Right ventricle myocardium superior (tissue), 1 donor: ENCODE results near the gene GOLGA8S. TPM values are rescaled to one million over a fixed set of nuclear protein-coding genes. Genes with fewer than 3 reads are reported as not detected.
A peak's percentile ranks its signal among the peaks of the same experiment; 100 is the strongest.
"Not testable (repeated sequence)": the region's sequence is repeated elsewhere in the genome, so short reads cannot be mapped to it uniquely, and the experiment has no call there.

ENCODE experiments used
- ATAC-seq: fragments of 200-7000 bp; cut with Tn5 transposase; one replicate; pipeline ENCODE4 v1.9.1; 2020; ENCODE audit warnings: mild to moderate bottlenecking; ENCODE audit not compliant: poor library complexity
- DNase-seq: peaks from one replicate; pipeline ENCODE4 v3.0.0-alpha.2; 2020
- intact Hi-C: fragments of 100-400 bp; cut with DNase I; formaldehyde crosslinking; loops from one replicate; pipeline ENCODE4 v1.11.2; 2022
- total RNA-seq: library from RNA; stranded (reverse); fragmentation: NEBNext Ultra II Directional; extraction: Animal tissue kit (Norgen Biotek cat#: 25700); gene quantifications from one replicate; pipeline ENCODE4 v1.2.1, GENCODE V29; 2021
- donor health status: DM: no; HTN: yes; CAD: no; lungs with severe emphysema.

GOLGA8S gene
- total RNA-seq, 1 donor from 2014 or later = 0.16 TPM

GRCh38 chr15:23395030-23395692 is 40.6 kb downstream of the GOLGA8S start:
- DNase-seq (no peak), ATAC-seq (no peak)
- intact Hi-C loops = no loop called here

DNA sequence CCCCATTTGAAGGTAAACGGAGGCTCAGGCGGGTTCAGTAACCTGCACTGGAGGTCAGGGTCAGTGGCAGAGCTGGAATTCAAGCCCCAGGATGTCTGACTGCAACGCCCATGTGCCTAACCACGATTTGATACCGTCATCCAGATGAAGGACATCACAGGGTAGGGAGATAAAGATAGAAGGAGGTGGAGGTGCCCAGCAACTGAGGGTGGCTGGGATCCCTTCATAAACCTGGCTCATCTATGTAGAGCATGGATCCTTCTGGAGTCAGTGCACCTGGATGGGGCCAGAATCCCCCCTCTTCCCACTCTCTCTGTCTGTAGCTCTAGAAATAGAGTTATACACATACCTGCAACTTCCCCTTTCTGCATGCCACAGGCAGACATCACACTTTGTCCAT is 41.3 kb downstream of the GOLGA8S start:
- DNase-seq (no peak), ATAC-seq (no peak)
- intact Hi-C loops = no loop called here

DNA sequence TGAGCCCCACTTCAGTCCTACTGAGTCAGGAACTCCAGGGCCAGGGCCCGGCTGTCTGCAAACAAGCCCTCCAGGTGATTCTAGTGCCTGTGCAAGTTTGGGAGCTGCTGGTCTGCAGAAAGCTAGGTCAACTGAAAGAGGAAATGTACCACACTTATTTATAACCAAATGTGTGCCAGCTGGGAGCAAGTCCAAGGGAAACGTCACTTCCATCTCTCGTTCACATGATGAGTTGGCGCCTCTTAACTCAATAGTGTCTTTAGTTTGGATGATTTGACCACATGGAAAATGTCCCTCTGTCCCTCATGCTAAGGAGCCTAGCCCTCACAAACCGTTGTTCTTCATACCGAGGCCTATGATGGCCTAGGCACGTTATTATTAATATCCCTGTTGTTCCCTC is 43.2 kb downstream of the GOLGA8S start:
- DNase-seq (peak; percentile 47), ATAC-seq (peak; percentile 55)
- intact Hi-C loops = no loop called here

DNA sequence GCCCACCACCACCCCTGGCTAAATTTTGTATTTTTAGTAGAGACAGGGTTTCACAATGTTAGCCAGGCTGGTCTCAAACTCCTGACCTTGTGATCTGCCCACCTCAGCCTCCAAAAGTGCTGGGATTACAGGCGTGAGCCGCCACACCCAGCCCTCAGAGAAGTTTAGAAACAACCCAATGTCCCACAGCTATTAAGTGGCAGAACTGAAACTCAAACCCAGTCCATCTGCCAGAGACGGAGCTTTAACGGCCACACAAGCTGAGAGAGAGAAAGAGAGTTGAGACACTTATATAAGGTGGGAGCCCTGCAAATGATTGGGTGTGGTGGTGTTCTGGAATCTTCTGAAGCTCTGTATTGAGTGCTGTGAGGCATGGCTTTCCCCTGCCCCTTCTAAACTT is 43.8 kb downstream of the GOLGA8S start:
- DNase-seq, ATAC-seq, intact Hi-C loops: not testable (repeated sequence)

DNA sequence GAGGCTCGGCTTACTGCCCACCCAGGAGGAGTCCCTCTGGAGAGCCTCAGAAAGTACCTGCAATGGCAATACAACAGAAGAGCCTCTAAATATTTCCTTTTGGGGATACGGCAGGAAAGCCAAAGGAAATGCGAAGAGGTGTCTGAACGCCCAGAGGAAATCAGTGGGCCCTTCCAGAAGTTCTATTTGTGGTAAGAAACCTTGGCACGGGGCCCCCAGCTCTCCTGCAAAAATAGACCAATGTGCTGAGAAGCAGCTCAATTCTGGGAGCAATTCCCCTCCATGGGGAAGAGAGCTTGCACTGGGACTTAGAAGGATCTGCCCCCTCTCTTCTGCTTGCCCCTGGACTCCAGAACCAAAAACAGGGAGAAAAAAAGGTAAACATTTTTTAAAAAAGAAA is 44.7 kb downstream of the GOLGA8S start:
- intact Hi-C loops = not testable (repeated sequence)
- DNase-seq = peak; percentile 73
- peak; percentile 40 for ATAC-seq

GRCh38 chr15:23401627-23402026 is 47.1 kb downstream of the GOLGA8S start:
- ATAC-seq (no peak), DNase-seq (no peak)
- intact Hi-C loops = no loop called here

GRCh38 chr15:23402140-23402539 is 47.6 kb downstream of the GOLGA8S start:
- ATAC-seq = no peak
- intact Hi-C loops = no loop called here
- no peak for DNase-seq

DNA sequence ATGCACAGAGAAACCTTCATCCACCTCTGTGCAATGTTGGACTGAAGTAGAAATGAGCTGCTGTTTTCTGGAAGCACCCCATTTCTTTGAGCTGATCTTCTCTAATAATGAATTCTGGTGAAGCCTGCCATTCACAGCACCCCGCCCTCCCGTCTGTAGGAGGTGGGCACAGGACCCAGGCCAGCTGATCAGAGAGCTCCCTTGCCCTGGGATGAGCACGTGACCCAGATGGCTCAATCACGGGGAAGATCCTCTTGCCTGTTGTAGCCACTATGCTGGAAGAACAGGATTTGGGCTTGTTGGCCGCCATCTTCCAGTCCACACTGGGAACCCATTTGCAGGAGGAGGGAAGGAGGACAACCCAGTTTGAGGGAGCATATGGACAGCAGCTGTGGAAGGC is 48.0 kb downstream of the GOLGA8S start:
- DNase-seq (no peak), ATAC-seq (no peak)
- intact Hi-C loops = no loop called here

GRCh38 chr15:23403550-23403949 is 49.0 kb downstream of the GOLGA8S start:
- DNase-seq (peak; percentile 58), ATAC-seq (peak; percentile 90)
- intact Hi-C loops = no loop called here

DNA sequence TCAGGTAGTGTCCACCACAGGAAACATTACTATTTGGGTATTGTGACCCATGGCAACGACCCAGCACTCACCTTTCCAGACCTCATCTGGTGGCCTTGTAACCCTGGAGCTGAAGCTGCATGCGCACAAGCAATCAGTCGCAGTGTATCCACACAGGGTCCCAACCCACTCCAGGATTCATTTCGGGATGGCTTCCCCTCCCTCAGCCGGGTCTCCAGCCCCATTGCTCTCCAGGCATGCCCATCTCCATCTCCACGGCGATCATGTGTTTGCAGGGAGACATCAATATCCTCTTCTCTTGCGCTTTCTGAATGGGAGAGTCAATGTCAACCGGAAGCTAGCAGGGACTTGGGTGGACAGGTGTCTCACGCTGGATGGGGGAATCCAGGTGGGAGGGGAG is 57.3 kb downstream of the GOLGA8S start:
- ATAC-seq (no peak), DNase-seq (no peak)
- intact Hi-C loops = no loop called here

DNA sequence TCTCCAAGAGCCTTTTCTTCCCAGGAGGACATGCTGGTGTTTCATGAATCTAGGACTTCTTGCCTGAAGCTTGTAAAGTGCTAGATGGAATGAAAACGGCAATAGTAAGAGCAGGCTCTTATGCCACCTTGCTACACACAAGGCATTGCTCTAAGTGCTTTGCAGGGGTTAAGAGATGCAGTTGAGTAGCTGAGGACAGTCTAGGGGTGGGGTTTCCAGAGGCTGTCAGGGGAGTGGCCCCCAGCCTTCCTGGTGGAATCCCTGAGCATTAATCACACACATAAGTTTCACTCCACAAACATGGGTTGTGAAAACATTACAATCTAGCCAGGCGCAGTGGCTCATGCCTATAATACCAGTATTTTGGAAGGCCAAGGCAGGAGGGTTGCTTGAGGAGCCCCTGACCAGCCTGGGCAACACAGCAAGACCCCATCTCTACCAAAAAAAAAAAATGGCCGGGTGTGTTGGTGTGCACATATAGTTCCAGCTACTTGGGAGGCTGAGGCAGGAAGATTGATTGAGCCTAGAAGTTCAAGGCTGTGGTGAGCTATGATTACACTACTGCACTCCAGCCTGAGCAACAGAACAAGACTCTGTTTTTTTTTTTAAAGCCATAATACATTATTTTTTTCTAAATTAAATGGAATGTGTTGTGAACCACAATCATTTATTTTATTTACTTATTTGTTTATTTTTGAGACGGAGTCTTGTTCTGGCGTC is 58.5 kb downstream of the GOLGA8S start:
- intact Hi-C loops, ATAC-seq, DNase-seq: not testable (repeated sequence)

Other genes with a start within 250 kb of the GOLGA8S start
- gene GOLGA6L1, start 217.9 kb upstream of the GOLGA8S start, total RNA-seq = not detected
- gene GOLGA6L26, start 20.6 kb upstream of the GOLGA8S start, total RNA-seq = not detected
- not detected for gene GOLGA6L2, start 92.5 kb downstream of the GOLGA8S start, total RNA-seq
- gene MKRN3, start 210.9 kb downstream of the GOLGA8S start, total RNA-seq = 0.38 TPM